ENCODE measurements around the gene ZMYM5. TPM values are rescaled to one million over a fixed set of nuclear protein-coding genes. Genes with fewer than 3 reads are reported as not detected.
A peak's percentile ranks its signal among the peaks of the same experiment; 100 is the strongest.
"Not testable (repeated sequence)": the region's sequence is repeated elsewhere in the genome, so short reads cannot be mapped to it uniquely, and the experiment has no call there.

The ZMYM5 gene
- total RNA-seq: 15.8 and 18.9 TPM in 2 replicates

- peak; percentile 95 for DNase-seq (ENCODE audit: low read depth)
These were observed at the start of gene ZMYM5 for GRCh38 chr13:19863323-19864023. TSS of gene ZMYM5 (minus strand) at chr13:19863649. CDS start at chr13:19852180, 11,469 bp downstream.

- DNase-seq (ENCODE audit: low read depth): peak; percentile 81
These were observed 47.1 kb upstream of the ZMYM5 start for GRCh38 chr13:19910336-19911072.

GRCh38 chr13:19908350-19908986 lies 45.0 kb upstream of the ZMYM5 start:
- no peak for DNase-seq (ENCODE audit: low read depth)

- DNase-seq (ENCODE audit: low read depth): not testable (repeated sequence)
These were observed 42.2 kb upstream of the ZMYM5 start for GRCh38 chr13:19905487-19906195.

- DNase-seq (ENCODE audit: low read depth): peak; percentile 16
These were observed 26.6 kb upstream of the ZMYM5 start for GRCh38 chr13:19890030-19890429.

- peak; percentile 22 for DNase-seq (ENCODE audit: low read depth)
These were observed 25.4 kb upstream of the ZMYM5 start for GRCh38 chr13:19888799-19889198.

GRCh38 chr13:19882231-19882630 lies 18.8 kb upstream of the ZMYM5 start:
- no peak for DNase-seq (ENCODE audit: low read depth)

GRCh38 chr13:19881641-19882040 lies 18.2 kb upstream of the ZMYM5 start:
- no peak for DNase-seq (ENCODE audit: low read depth)

- peak; percentile 61 for DNase-seq (ENCODE audit: low read depth)
These were observed 1.4 kb upstream of the ZMYM5 start for GRCh38 chr13:19864746-19865309.

GRCh38 chr13:19864024-19864745 lies 736 bp upstream of the ZMYM5 start:
- peak; percentile 36 for DNase-seq (ENCODE audit: low read depth)

GRCh38 chr13:19862481-19863313 lies 752 bp downstream of the ZMYM5 start:
- peak; percentile 21 for DNase-seq (ENCODE audit: low read depth)

- no peak for DNase-seq (ENCODE audit: low read depth)
These were observed 1.7 kb downstream of the ZMYM5 start for GRCh38 chr13:19861762-19862161.

GRCh38 chr13:19860884-19861655 lies 2.4 kb downstream of the ZMYM5 start:
- DNase-seq (ENCODE audit: low read depth): peak; percentile 81

- DNase-seq (ENCODE audit: low read depth): not testable (repeated sequence)
These were observed 5.8 kb downstream of the ZMYM5 start for GRCh38 chr13:19857637-19858036.

- DNase-seq (ENCODE audit: low read depth): no peak
These were observed 10.7 kb downstream of the ZMYM5 start for GRCh38 chr13:19852766-19853165.

- peak; percentile 76 for DNase-seq (ENCODE audit: low read depth)
These were observed 17.7 kb downstream of the ZMYM5 start for GRCh38 chr13:19845758-19846157.

GRCh38 chr13:19838865-19839275 lies 24.6 kb downstream of the ZMYM5 start:
- no peak for DNase-seq (ENCODE audit: low read depth)

GRCh38 chr13:19836472-19836871 lies 27.0 kb downstream of the ZMYM5 start:
- peak; percentile 21 for DNase-seq (ENCODE audit: low read depth)

- DNase-seq (ENCODE audit: low read depth): no peak
These were observed 28.7 kb downstream of the ZMYM5 start for GRCh38 chr13:19834704-19835103.
